ENCODE data around the gene EHMT1. TPM values are rescaled to one million over a fixed set of nuclear protein-coding genes. Genes with fewer than 3 reads are reported as not detected.
A peak's percentile ranks its signal among the peaks of the same experiment; 100 is the strongest.

EHMT1 gene
- polyA plus RNA-seq, 3 donors from 2014 or later: 14.1 to 62.7 (median 14.8) TPM

- H3K27me3 Mint-ChIP-seq (ENCODE audit: low read depth in 3 of 3): peaks cover 0 to 12% (median 0%) of the 10 kb centered on the region in 3 donors
- peaks cover 32 to 61% (median 34%) of the 10 kb centered on the region in 3 donors for H3K36me3 Mint-ChIP-seq
- H3K4me3 Mint-ChIP-seq: peak overlapping the region in 2 of 5 donors; percentile 4 to 20
- H3K27ac Mint-ChIP-seq: peak overlapping the region in 5 of 6 donors; percentile 25 to 90 (median 59)
- peaks cover 0 to 4% (median 0%) of the 10 kb centered on the region in 6 donors for H3K9me3 Mint-ChIP-seq
- no peak for DNase-seq
- H3K4me1 Mint-ChIP-seq: peaks cover 32 to 60% of the 10 kb centered on the region in 2 donors
Observed at GRCh38 chr9:137759117-137759516, 140.3 kb downstream of the EHMT1 start.

- no peak for DNase-seq
- Mint-ChIP-seq H3K27ac (peak overlapping the region in 3 of 6 donors; percentile 4 to 84 (median 53)), H3K36me3 (peaks cover 29 to 61% (median 38%) of the 10 kb centered on the region in 3 donors), H3K9me3 (peaks cover 0 to 4% (median 0%) of the 10 kb centered on the region in 6 donors), H3K4me3 (no peak overlapping the region), H3K27me3 (ENCODE audit: low read depth in 3 of 3) (peaks cover 0 to 12% (median 0%) of the 10 kb centered on the region in 3 donors), H3K4me1 (peaks cover 32 to 62% of the 10 kb centered on the region in 2 donors)
Observed at GRCh38 chr9:137759649-137760321, 141.0 kb downstream of the EHMT1 start.

DNA sequence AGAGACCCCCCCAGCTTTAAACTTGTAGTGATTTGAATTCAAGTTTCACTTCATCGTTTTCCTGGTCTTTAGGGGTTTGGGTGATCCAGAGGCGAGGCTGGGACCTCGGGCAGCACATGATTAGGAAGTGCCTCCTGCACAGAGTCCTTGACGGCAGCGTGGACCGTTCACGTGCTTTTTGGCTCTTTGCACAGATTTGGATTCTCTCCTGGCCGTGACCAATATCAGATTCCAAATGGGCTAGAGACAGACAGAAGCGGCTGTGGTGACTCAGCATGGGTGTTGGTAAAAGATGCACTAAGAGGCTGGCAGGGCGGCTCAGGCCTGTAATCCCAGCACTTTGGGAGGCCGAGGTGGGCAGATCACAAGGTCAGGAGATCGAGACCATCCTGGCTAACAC is 141.6 kb downstream of the EHMT1 start:
- Mint-ChIP-seq H3K27me3 (ENCODE audit: low read depth in 3 of 3) (peaks cover 0 to 12% (median 0%) of the 10 kb centered on the region in 3 donors), H3K4me1 (peaks cover 32 to 58% of the 10 kb centered on the region in 2 donors), H3K36me3 (peaks cover 23 to 55% (median 32%) of the 10 kb centered on the region in 3 donors), H3K9me3 (peaks cover 0 to 1% (median 0%) of the 10 kb centered on the region in 6 donors), H3K27ac (no peak overlapping the region), H3K4me3 (no peak overlapping the region)
- no peak for DNase-seq

- no peaks in the 10 kb centered on the region for H3K9me3 Mint-ChIP-seq
- peaks cover 0 to 12% (median 0%) of the 10 kb centered on the region in 3 donors for H3K27me3 Mint-ChIP-seq (ENCODE audit: low read depth in 3 of 3)
- peaks cover 17 to 54% (median 26%) of the 10 kb centered on the region in 3 donors for H3K36me3 Mint-ChIP-seq
- no peak for DNase-seq
- H3K27ac Mint-ChIP-seq: no peak overlapping the region
- H3K4me3 Mint-ChIP-seq: no peak overlapping the region
- H3K4me1 Mint-ChIP-seq: peaks cover 31 to 52% of the 10 kb centered on the region in 2 donors
Observed at GRCh38 chr9:137761032-137761431, 142.2 kb downstream of the EHMT1 start.

DNA sequence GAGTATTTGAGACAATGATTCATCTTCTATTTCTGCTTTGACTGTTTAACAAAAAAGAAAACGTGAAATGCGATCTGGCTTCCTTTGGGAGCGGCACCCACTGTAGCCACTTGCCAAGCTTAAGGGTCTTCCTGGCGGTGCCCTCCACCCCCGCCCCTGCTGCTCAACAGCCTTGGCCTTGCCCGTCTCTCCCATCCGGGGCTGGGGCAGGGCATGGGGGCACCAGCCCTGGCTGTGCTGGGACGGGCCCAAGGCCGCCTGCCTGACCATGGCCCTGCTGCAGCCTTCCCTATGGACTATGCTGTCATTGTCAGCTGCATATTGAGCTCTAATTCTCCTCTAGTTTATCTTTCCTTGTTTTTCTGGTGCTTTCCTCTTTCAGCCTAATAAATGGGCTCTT is 143.0 kb downstream of the EHMT1 start:
- H3K36me3 Mint-ChIP-seq: peaks cover 12 to 49% (median 22%) of the 10 kb centered on the region in 3 donors
- H3K27ac Mint-ChIP-seq: peak overlapping the region in 2 of 6 donors; percentile 1 to 40
- DNase-seq: no peak
- no peak overlapping the region for H3K4me3 Mint-ChIP-seq
- H3K27me3 Mint-ChIP-seq (ENCODE audit: low read depth in 3 of 3): peaks cover 0 to 12% (median 0%) of the 10 kb centered on the region in 3 donors
- H3K4me1 Mint-ChIP-seq: peaks cover 24 to 45% of the 10 kb centered on the region in 2 donors
- H3K9me3 Mint-ChIP-seq: no peaks in the 10 kb centered on the region

GRCh38 chr9:137762414-137763061 is 143.7 kb downstream of the EHMT1 start:
- Mint-ChIP-seq H3K36me3 (peaks cover 12 to 48% (median 21%) of the 10 kb centered on the region in 3 donors), H3K9me3 (no peaks in the 10 kb centered on the region), H3K27ac (peak overlapping the region in 3 of 6 donors; percentile 14 to 45 (median 40)), H3K4me1 (peaks cover 16 to 37% of the 10 kb centered on the region in 2 donors), H3K4me3 (no peak overlapping the region), H3K27me3 (ENCODE audit: low read depth in 3 of 3) (peaks cover 0 to 12% (median 0%) of the 10 kb centered on the region in 3 donors)
- DNase-seq: no peak

DNA sequence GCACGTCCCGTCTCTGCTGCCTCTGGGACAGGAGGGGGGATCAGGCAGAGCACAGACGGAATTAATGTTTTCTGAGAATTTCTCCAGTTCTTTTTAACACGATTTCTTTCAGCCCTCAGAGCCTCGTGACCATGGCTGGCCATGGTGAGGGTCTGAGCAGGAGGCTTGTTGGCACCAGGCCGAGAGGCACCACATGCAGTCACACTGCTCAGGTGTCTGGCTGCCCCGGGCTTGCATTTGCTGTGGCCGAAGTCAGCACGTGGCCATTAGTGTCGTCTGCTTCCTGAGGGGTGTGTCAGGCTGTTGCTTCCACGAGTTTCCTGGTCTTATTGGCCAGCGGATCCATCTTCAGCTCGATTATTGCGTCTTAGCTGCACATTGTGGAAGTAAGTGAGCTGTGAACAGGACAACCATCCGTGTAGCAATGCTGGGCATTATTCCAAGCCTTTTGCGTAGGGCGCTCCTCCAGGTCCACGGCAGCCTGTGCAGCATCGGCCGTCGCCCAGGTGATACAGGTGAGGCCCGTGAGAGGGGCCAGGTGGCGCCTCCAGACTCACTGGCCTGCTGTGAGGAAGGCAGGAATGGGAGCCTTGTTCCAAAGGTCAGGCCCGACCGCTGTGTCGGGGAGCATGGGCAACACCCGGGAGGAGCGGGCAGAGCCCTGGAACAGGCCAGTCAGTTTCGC is 144.6 kb downstream of the EHMT1 start:
- H3K4me3 Mint-ChIP-seq: no peak overlapping the region
- H3K27ac Mint-ChIP-seq: no peak overlapping the region
- H3K4me1 Mint-ChIP-seq: peaks cover 7 to 28% of the 10 kb centered on the region in 2 donors
- peaks cover 0 to 8% (median 0%) of the 10 kb centered on the region in 3 donors for H3K27me3 Mint-ChIP-seq (ENCODE audit: low read depth in 3 of 3)
- no peak for DNase-seq
- H3K36me3 Mint-ChIP-seq: peaks cover 6 to 44% (median 12%) of the 10 kb centered on the region in 3 donors
- H3K9me3 Mint-ChIP-seq: no peaks in the 10 kb centered on the region

DNA sequence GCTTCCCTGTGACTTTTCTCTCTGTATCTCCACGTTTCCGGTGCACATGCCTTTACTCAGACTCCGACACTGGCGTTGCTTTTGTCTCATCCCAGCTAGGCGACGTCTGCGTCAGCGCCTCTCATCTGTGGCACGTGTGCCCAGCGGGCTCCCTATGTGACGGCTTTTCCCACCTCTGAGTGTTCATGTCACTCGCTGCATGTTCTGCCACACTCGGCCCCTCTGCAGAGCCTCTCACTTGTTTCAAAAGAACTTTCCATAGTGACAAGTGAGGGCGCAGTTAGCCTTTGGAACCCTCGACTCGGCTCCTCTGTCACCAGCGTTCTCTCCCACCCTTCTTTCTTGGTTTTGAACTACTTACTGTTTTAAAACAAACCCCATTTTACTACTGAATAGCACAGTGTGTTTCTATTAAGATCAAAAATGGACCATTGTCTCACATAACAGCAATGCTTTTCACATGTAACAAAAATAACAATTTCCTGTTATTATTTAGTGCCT is 145.4 kb downstream of the EHMT1 start:
- Mint-ChIP-seq H3K4me1 (peaks cover 3 to 20% of the 10 kb centered on the region in 2 donors), H3K4me3 (no peak overlapping the region), H3K36me3 (peaks cover 8 to 38% (median 10%) of the 10 kb centered on the region in 3 donors), H3K27me3 (ENCODE audit: low read depth in 3 of 3) (peaks cover 0 to 8% (median 0%) of the 10 kb centered on the region in 3 donors), H3K9me3 (no peaks in the 10 kb centered on the region), H3K27ac (peak overlapping the region in 1 of 6 donors; percentile 43)
- no peak for DNase-seq

GRCh38 chr9:137764981-137765380 is 146.2 kb downstream of the EHMT1 start:
- no peak overlapping the region for H3K4me3 Mint-ChIP-seq
- peaks cover 0 to 6% (median under 1%) of the 10 kb centered on the region in 3 donors for H3K27me3 Mint-ChIP-seq (ENCODE audit: low read depth in 3 of 3)
- H3K36me3 Mint-ChIP-seq: peaks cover 10 to 38% (median 15%) of the 10 kb centered on the region in 3 donors
- no peak for DNase-seq
- no peaks in the 10 kb centered on the region for H3K9me3 Mint-ChIP-seq
- H3K4me1 Mint-ChIP-seq: peaks cover under 1 to 15% of the 10 kb centered on the region in 2 donors
- H3K27ac Mint-ChIP-seq: peak overlapping the region in 1 of 6 donors; percentile 43

DNA sequence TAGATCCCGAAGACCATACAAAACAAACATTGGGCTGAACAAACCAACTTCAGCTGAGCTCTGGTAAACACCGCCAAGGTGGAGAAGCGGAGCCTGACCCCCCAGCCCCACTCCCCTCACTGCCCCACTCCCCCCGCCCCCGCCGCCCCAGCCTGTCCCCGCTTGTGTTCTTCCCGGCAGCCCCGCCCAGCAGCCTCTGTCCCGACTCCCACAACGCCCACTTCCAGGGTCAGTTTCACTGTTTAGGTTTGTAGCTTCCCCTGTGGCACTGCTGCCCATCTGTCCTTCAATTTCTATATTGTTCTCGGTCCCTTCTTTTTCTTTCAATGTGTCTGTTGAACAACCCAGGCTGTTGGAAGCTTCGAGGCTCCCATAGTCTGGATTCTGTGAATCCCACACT is 146.7 kb downstream of the EHMT1 start:
- Mint-ChIP-seq H3K36me3 (peaks cover 16 to 43% (median 20%) of the 10 kb centered on the region in 3 donors), H3K27ac (peak overlapping the region in 1 of 6 donors; percentile 12), H3K9me3 (no peaks in the 10 kb centered on the region), H3K4me1 (peaks cover 4 to 21% of the 10 kb centered on the region in 2 donors), H3K4me3 (no peak overlapping the region), H3K27me3 (ENCODE audit: low read depth in 3 of 3) (peaks cover 0 to 4% (median 2%) of the 10 kb centered on the region in 3 donors)
- no peak for DNase-seq

DNA sequence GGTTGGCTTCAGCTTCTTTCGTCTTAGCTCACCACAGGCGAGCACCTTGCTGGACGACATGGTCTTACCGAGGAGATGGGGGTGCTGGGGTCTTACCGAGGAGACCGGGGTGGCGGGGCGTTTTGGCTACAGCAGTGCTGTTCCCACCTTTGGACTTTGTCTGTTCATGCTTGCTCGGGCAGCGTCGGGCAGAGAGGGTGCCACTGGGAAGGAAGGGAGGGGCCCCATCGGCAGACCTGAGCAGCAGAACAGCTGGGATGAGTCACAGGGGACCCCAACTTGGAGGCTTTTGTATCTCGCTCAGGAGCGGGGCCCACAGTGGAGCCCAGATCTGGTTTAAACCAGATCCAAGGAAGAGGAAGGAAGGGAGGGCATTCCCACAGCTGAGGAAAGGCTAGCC is 152.8 kb downstream of the EHMT1 start:
- no peak for DNase-seq
- Mint-ChIP-seq H3K4me1 (peaks cover 7 to 11% of the 10 kb centered on the region in 2 donors), H3K36me3 (peaks cover 15 to 38% (median 26%) of the 10 kb centered on the region in 3 donors), H3K27ac (no peak overlapping the region), H3K27me3 (ENCODE audit: low read depth in 3 of 3) (peaks cover 0 to 5% (median 2%) of the 10 kb centered on the region in 3 donors), H3K9me3 (no peaks in the 10 kb centered on the region), H3K4me3 (no peak overlapping the region)

DNA sequence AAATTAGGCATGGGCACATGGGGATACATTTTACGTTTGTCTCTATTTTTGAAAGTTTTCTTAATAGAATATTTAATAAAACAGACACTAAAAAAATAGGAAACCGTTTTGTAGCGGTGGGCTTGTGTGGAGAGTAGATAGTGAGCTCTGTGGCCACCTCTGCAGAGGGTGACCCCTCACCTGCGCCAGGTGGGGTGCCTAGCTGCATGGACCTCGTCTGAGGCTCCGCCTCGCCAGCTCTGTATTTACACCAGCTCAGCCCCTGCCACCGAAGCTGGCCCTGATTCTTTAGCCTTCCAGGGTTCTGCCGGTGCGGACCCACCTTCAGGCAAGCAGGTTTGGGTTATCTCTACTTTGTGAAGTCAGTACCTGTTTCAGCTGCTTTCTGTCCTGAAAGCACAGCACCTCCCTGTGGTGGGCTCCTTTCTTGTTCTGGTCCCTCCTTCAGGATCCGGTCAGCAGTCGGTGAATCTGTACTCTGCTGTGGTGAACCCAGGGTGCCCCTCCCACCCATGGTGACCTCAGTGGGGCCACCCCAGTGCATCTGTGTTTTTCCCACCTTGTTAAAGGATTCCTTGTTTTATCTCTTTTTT is 153.6 kb downstream of the EHMT1 start:
- no peak for DNase-seq
- Mint-ChIP-seq H3K27ac (peak overlapping the region in 1 of 6 donors; percentile 46), H3K36me3 (peaks cover 19 to 44% (median 26%) of the 10 kb centered on the region in 3 donors), H3K9me3 (no peaks in the 10 kb centered on the region), H3K4me3 (no peak overlapping the region), H3K27me3 (ENCODE audit: low read depth in 3 of 3) (peaks cover 0 to 5% (median 2%) of the 10 kb centered on the region in 3 donors), H3K4me1 (peaks cover 7 to 16% of the 10 kb centered on the region in 2 donors)
